WTC11 (cell line): ENCODE results near the gene PDZD2. TPM values are rescaled to one million over a fixed set of nuclear protein-coding genes. Genes with fewer than 3 reads are reported as not detected.

Experiments
- ATAC-seq: fragments of 200-7000 bp; cut with Tn5 transposase; 2 replicates; pipeline ENCODE4 v1.10.0; 2021; ENCODE audit warnings: mild to moderate bottlenecking, moderate library complexity
- CTCF ChIA-PET: fragments of 300-600 bp; sonication (Branson Sonifier 250); formaldehyde crosslinking; loops from one replicate; lab custom pipeline; 2021; ENCODE audit warnings: antibody characterized with exemption; lab: Charles Lee
- POLR2A ChIA-PET: fragments of 350-600 bp; sonication (Branson Sonifier 250); formaldehyde crosslinking; loops from one replicate; lab custom pipeline; 2021; ENCODE audit warnings: antibody characterized with exemption; lab: Charles Lee
- DNase-seq: peaks from one replicate; pipeline ENCODE4 v3.0.0; 2021; ENCODE audit warnings: low spot score
- H3K27ac Mint-ChIP-seq: 2 replicates; pipeline ENCODE4 v1.8.0; 2021; ENCODE audit warnings: mixed read lengths
- H3K27me3 Mint-ChIP-seq: 2 replicates; pipeline ENCODE4 v1.8.0; 2021; ENCODE audit warnings: low read depth, mild to moderate bottlenecking, moderate library complexity, mixed read lengths
- H3K36me3 Mint-ChIP-seq: 2 replicates; pipeline ENCODE4 v1.8.0; 2021; ENCODE audit warnings: mixed read lengths
- H3K4me1 Mint-ChIP-seq: 2 replicates; pipeline ENCODE4 v1.8.0; 2022; ENCODE audit warnings: mixed read lengths
- H3K4me3 Mint-ChIP-seq: 2 replicates; pipeline ENCODE4 v1.8.0; 2021; ENCODE audit warnings: mild to moderate bottlenecking, moderate library complexity, mixed read lengths
- H3K9me3 Mint-ChIP-seq: 2 replicates; pipeline ENCODE4 v1.8.0; 2021; ENCODE audit warnings: mixed read lengths
- CBFB ChIP-seq: sonication (generic); formaldehyde crosslinking; IDR thresholded peaks from 2 replicates; pipeline ENCODE4 v1.8.1; 2022; ENCODE audit warnings: mild to moderate bottlenecking, low read depth, missing genetic modification reagents
- CDX4 ChIP-seq: fragments of 250-450 bp; sonication (Bioruptor Pico); IDR thresholded peaks from 2 replicates; pipeline ENCODE4 v1.9.0; 2021; ENCODE audit warnings: moderate library complexity, mild to moderate bottlenecking, inconsistent platforms, borderline replicate concordance
- CTCF ChIP-seq: fragments of 200-600 bp; IDR thresholded peaks from 2 replicates; pipeline ENCODE4 v1.8.0; 2022; ENCODE audit warnings: antibody characterized with exemption
- EMX1 ChIP-seq: fragments of 250-450 bp; sonication (Bioruptor Pico); IDR thresholded peaks from 2 replicates; pipeline ENCODE4 v1.8.0; 2021; ENCODE audit warnings: mild to moderate bottlenecking
- GRHL2 ChIP-seq: fragments of 250-450 bp; sonication (Bioruptor Pico); IDR thresholded peaks from 2 replicates; pipeline ENCODE4 v1.8.0; 2022; ENCODE audit warnings: mild to moderate bottlenecking, moderate library complexity; ENCODE audit not compliant: insufficient replicate concordance, severe bottlenecking
- JUN ChIP-seq: sonication (generic); formaldehyde crosslinking; IDR thresholded peaks from 2 replicates; pipeline ENCODE4 v1.8.0; 2023; ENCODE audit warnings: mild to moderate bottlenecking, missing genetic modification reagents
- MYBL2 ChIP-seq: sonication (generic); formaldehyde crosslinking; IDR thresholded peaks from 2 replicates; pipeline ENCODE4 v1.8.1; 2023; ENCODE audit warnings: mild to moderate bottlenecking, moderate library complexity, missing genetic modification reagents
- NR2C2 ChIP-seq: sonication (generic); formaldehyde crosslinking; IDR thresholded peaks from 2 replicates; pipeline ENCODE4 v1.8.0; 2022; ENCODE audit warnings: mild to moderate bottlenecking, missing genetic modification reagents
- RELA ChIP-seq: sonication (generic); formaldehyde crosslinking; IDR thresholded peaks from 2 replicates; pipeline ENCODE4 v1.8.1; 2022; ENCODE audit warnings: missing genetic modification reagents, mild to moderate bottlenecking, borderline replicate concordance
- ZNF121 ChIP-seq: sonication (generic); formaldehyde crosslinking; IDR thresholded peaks from 2 replicates; pipeline ENCODE4 v1.8.0; 2023; ENCODE audit warnings: missing genetic modification reagents
- ZNF423 ChIP-seq: fragments of 250-450 bp; sonication (Bioruptor Pico); IDR thresholded peaks from 2 replicates; pipeline ENCODE4 v2.1.2; 2022; ENCODE audit warnings: mild to moderate bottlenecking, moderate library complexity
- total RNA-seq: library from RNA; stranded (reverse); gene quantifications from 3 replicates; pipeline ENCODE4 v1.2.3, GENCODE V29; 2021
- TF ChIP-seq, protein P1 (sequence below): sonication (generic); formaldehyde crosslinking; IDR thresholded peaks from 2 replicates; pipeline ENCODE4 v1.8.0; 2022; ENCODE audit warnings: mild to moderate bottlenecking, missing genetic modification reagents
- TF ChIP-seq, protein P2 (sequence below): fragments of 250-450 bp; sonication (Bioruptor Pico); conservative IDR thresholded peaks from 2 replicates; pipeline ENCODE4 v1.9.0; 2021; ENCODE audit warnings: mild to moderate bottlenecking
- TF ChIP-seq, protein P3 (sequence below): sonication (generic); formaldehyde crosslinking; IDR thresholded peaks from 2 replicates; pipeline ENCODE4 v1.8.1; 2023; ENCODE audit warnings: mild to moderate bottlenecking, moderate library complexity, missing genetic modification reagents

PDZD2 gene
- total RNA-seq, 1 experiment from 2014 or later, result 11.4 TPM

DNA sequence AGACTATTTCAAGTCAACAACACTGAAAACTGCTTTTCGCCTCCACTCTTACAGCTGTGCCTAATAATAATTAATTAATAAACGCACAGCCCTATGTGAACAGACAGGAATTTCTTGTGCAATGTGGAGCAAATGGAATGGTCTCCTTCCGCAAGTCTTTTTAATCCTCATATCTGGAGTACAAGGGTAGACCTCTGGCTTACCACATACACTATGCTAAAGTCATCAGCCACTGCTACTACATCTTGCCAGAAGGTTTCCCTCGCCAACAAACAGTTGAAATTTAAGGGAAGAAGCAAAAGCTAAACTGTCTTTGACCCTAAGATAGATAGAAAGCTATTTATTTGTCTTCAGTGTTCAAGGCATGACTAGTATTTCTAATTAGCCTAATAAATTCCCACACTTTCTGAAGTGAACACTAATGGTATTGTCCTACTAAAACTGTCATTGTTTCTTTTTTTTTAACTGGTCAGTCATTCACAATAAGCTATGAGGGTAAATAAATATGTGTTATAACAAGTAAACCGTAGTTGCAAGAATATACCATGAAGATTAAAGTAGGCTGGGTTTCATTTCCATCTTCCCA lies 471.3 kb downstream of the PDZD2 start:
- ATAC-seq (no peak), DNase-seq (no peak)
- H3K27me3 Mint-ChIP-seq, result no peaks in the 10 kb centered on the region
- peaks cover 54% of the 10 kb centered on the region for H3K36me3 Mint-ChIP-seq
- H3K4me1 Mint-ChIP-seq, result no peaks in the 10 kb centered on the region
- H3K9me3 Mint-ChIP-seq, result peaks cover 10% of the 10 kb centered on the region
- no peak overlapping the region for H3K4me3 Mint-ChIP-seq
- TF ChIP-seq GRHL2 (no peak), ZNF121 (no peak), RELA (CRISPR knock-in tag) (no peak), EMX1 (CRISPR knock-in tag) (no peak), MYBL2 (CRISPR knock-in tag) (no peak), CDX4 (CRISPR knock-in tag) (no peak), CBFB (CRISPR knock-in tag) (no peak), NR2C2 (no peak), JUN (CRISPR knock-in tag) (no peak), CTCF (no peak)
- TF ChIP-seq, protein P1, sequence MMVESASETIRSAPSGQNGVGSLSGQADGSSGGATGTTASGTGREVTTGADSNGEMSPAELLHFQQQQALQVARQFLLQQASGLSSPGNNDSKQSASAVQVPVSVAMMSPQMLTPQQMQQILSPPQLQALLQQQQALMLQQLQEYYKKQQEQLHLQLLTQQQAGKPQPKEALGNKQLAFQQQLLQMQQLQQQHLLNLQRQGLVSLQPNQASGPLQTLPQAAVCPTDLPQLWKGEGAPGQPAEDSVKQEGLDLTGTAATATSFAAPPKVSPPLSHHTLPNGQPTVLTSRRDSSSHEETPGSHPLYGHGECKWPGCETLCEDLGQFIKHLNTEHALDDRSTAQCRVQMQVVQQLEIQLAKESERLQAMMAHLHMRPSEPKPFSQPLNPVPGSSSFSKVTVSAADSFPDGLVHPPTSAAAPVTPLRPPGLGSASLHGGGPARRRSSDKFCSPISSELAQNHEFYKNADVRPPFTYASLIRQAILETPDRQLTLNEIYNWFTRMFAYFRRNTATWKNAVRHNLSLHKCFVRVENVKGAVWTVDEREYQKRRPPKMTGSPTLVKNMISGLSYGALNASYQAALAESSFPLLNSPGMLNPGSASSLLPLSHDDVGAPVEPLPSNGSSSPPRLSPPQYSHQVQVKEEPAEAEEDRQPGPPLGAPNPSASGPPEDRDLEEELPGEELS (CRISPR knock-in tag), result no peak
- TF ChIP-seq, protein P2, sequence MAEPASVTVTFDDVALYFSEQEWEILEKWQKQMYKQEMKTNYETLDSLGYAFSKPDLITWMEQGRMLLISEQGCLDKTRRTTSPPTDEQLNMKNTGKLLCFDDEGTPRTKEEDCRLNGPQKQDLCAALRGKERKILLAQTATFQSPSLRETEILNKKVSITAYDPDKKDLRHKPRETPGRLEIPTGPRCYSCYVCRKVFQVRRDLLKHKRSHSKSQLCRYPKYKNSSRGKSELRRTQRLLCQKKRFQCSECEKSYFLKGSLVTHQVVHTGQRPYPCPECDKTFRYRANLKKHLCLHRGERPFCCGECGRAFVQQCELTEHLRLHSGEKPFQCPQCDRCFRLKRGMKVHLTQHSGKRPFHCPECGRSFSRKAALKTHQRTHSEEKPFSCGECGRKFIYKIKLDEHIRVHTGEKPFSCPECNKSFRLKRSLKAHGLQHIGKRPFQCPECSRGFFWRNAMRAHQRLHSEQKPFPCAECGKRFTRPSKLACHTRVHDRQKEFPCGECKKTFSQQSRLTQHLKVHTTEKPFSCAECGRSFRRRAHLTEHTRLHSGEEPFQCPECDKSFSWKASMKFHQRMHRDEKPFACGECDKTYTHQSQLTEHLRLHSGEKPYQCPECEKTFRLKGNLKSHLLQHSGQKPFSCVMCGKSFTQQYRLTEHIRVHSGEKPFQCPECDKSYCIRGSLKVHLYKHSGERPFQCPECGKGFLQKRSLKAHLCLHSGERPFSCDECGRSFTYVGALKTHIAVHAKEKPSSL (CRISPR knock-in tag), result no peak
- CTCF ChIA-PET, result interaction anchor here (0.6 to 1.9 kb wide), 3 partner anchors 17 to 249 kb away, joined by 3 to 9 read pairs (median 4); no protein-coding TSS in a partner anchor
- POLR2A ChIA-PET, result no interaction called here
- H3K27ac Mint-ChIP-seq, result no peak overlapping the region

GRCh38 chr5:32115985-32116384 lies 477.1 kb downstream of the PDZD2 start:
- Mint-ChIP-seq H3K9me3 (no peaks in the 10 kb centered on the region), H3K4me1 (peaks cover 5% of the 10 kb centered on the region; the same call in 1 of the 2 replicates), H3K27me3 (no peaks in the 10 kb centered on the region), H3K4me3 (no peak overlapping the region), H3K27ac (peak overlapping the region; percentile 2; the same call in 1 of the 2 replicates), H3K36me3 (peaks cover 29% of the 10 kb centered on the region)
- ChIA-PET POLR2A (no interaction called here), CTCF (no interaction called here)
- DNase-seq (no peak), ATAC-seq (peak; percentile 67)
- TF ChIP-seq, protein P3, sequence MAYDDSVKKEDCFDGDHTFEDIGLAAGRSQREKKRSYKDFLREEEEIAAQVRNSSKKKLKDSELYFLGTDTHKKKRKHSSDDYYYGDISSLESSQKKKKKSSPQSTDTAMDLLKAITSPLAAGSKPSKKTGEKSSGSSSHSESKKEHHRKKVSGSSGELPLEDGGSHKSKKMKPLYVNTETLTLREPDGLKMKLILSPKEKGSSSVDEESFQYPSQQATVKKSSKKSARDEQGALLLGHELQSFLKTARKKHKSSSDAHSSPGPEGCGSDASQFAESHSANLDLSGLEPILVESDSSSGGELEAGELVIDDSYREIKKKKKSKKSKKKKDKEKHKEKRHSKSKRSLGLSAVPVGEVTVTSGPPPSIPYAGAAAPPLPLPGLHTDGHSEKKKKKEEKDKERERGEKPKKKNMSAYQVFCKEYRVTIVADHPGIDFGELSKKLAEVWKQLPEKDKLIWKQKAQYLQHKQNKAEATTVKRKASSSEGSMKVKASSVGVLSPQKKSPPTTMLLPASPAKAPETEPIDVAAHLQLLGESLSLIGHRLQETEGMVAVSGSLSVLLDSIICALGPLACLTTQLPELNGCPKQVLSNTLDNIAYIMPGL (CRISPR knock-in tag), result no peak
- TF ChIP-seq ZNF423, result peak; percentile 27; the same call in 1 of the 2 replicates
